Lower lobe of right lung (tissue), 2 donors: ENCODE results near the gene DLGAP4. TPM values are rescaled to one million over a fixed set of nuclear protein-coding genes. Genes with fewer than 3 reads are reported as not detected.
A peak's percentile ranks its signal among the peaks of the same experiment; 100 is the strongest.

ENCODE experiments used
- ATAC-seq, 2 donors: fragments of 200-7000 bp; cut with Tn5 transposase; one replicate each; pipeline ENCODE4 v1.9.1; 2020 to 2022; ENCODE audit warnings: mild to moderate bottlenecking in 2 of 2, moderate library complexity in 2 of 2
- DNase-seq: peaks from one replicate; pipeline ENCODE4 v3.0.0-alpha.2; 2020
- H3K27ac ChIP-seq: fragments of 200-600 bp; one replicate; pipeline ENCODE4 v1.8.0; 2022
- H3K27me3 ChIP-seq: fragments of 200-600 bp; one replicate; pipeline ENCODE4 v1.8.0; 2022; ENCODE audit warnings: low read depth
- H3K36me3 ChIP-seq: fragments of 200-600 bp; one replicate; pipeline ENCODE4 v1.8.0; 2022; ENCODE audit warnings: mild to moderate bottlenecking
- H3K4me1 ChIP-seq: fragments of 200-600 bp; one replicate; pipeline ENCODE4 v1.8.0; 2022
- H3K4me3 ChIP-seq: fragments of 200-600 bp; one replicate; pipeline ENCODE4 v1.8.0; 2022; ENCODE audit warnings: mild to moderate bottlenecking
- H3K9me3 ChIP-seq: fragments of 200-600 bp; one replicate; pipeline ENCODE4 v1.8.0; 2022
- CTCF ChIP-seq: fragments of 200-600 bp; IDR thresholded peaks from one replicate; pipeline ENCODE4 v1.8.0; 2022; ENCODE audit warnings: antibody characterized with exemption, mild to moderate bottlenecking
- intact Hi-C: fragments of 100-400 bp; cut with DNase I; formaldehyde crosslinking; loops from one replicate; pipeline ENCODE4 v1.11.0; 2022
- total RNA-seq: library from RNA; stranded (reverse); fragmentation: NEBNext Ultra II Directional; extraction: Animal tissue kit (Norgen Biotek cat#: 25700); gene quantifications from one replicate; pipeline ENCODE4 v1.2.1, GENCODE V29; 2021
- donor health status: DM: no; HTN: yes; CAD: no; lungs with severe emphysema.

Gene DLGAP4
- total RNA-seq, 1 donor from 2014 or later = 59.3 TPM

DNA sequence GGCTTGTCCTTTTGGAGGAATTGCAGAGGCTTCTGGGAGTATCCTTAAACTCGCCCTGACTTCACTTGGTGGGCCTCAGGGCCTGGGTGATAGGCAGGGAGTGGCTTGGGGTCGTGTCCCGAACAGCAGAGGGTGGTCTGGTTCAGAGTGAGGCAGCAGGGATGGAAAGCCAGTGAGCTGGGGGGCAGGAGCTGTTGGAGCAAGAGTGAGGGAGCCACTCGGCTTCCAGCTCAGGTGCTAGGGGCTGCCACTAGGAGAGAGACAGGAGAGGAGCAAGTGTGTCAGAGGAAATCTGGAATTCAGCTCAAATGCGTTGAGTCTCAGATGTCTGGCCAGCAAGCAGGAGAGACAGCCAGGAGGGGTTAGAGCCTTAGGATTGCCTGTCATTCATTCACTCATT lies 85.8 kb downstream of the DLGAP4 start:
- no peak for TF ChIP-seq CTCF
- no peak for ATAC-seq
- no peaks in the 10 kb centered on the region for H3K36me3 ChIP-seq
- intact Hi-C loops = no loop called here
- H3K4me3 ChIP-seq = no peak overlapping the region
- H3K27me3 ChIP-seq = peaks cover 12% of the 10 kb centered on the region
- H3K4me1 ChIP-seq = no peaks in the 10 kb centered on the region
- no peak overlapping the region for H3K27ac ChIP-seq
- no peaks in the 10 kb centered on the region for H3K9me3 ChIP-seq
- DNase-seq = no peak

DNA sequence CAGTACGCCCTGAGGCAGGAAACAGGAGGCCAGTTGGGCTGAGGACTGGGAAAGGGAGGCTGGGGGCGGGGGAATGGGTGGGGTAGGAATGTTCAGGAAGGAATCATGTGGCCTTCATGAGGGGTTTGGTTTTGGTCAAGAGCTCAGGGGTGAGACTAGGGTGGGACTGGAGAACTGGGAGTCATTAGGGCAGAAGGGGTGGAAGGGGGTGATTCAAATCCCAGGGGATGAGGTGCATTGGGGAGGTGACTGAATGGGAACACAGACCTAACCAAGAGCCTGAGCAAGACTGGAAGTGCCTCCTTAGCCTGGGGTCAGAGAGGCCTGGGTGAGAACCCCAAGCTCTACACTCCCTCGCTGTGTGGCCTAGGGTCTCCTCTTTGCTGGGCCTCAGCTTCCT lies 86.8 kb downstream of the DLGAP4 start:
- TF ChIP-seq CTCF = no peak
- H3K4me3 ChIP-seq = no peak overlapping the region
- H3K4me1 ChIP-seq = no peaks in the 10 kb centered on the region
- H3K27ac ChIP-seq = no peak overlapping the region
- peaks cover 12% of the 10 kb centered on the region for H3K27me3 ChIP-seq
- intact Hi-C loops = no loop called here
- ATAC-seq (no peak), DNase-seq (no peak)
- no peaks in the 10 kb centered on the region for H3K9me3 ChIP-seq
- H3K36me3 ChIP-seq = no peaks in the 10 kb centered on the region

- H3K4me3 ChIP-seq = no peak overlapping the region
- peak; percentile 13 for DNase-seq
- no peaks in the 10 kb centered on the region for H3K36me3 ChIP-seq
- no peak overlapping the region for H3K27ac ChIP-seq
- no peak for TF ChIP-seq CTCF
- peak in 1 of 2 donors; percentile 18 for ATAC-seq
- no peaks in the 10 kb centered on the region for H3K4me1 ChIP-seq
- intact Hi-C loops = no loop called here
- no peaks in the 10 kb centered on the region for H3K9me3 ChIP-seq
- H3K27me3 ChIP-seq = peaks cover 12% of the 10 kb centered on the region
Observed at GRCh38 chr20:36394340-36394965, 88.3 kb downstream of the DLGAP4 start.

DNA sequence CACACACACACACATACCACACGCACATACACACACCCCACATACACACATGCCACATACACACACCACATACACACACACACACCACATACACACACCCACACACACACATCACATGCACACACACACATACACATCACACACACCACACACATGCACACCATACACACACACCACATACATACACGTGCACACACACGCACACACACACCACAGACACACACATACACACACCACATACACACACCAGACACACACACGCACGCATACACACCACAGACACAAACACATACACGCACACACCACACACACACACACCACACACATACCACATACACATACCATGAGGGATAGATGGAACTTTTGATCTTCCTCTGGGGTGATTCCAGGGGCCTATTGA lies 90.2 kb downstream of the DLGAP4 start:
- no peak for ATAC-seq
- Histone ChIP-seq H3K4me3 (no peak overlapping the region), H3K36me3 (no peaks in the 10 kb centered on the region), H3K9me3 (no peaks in the 10 kb centered on the region), H3K27ac (no peak overlapping the region), H3K4me1 (no peaks in the 10 kb centered on the region), H3K27me3 (peaks cover 13% of the 10 kb centered on the region)
- no peak for DNase-seq
- intact Hi-C loops = no loop called here
- TF ChIP-seq CTCF = no peak

DNA sequence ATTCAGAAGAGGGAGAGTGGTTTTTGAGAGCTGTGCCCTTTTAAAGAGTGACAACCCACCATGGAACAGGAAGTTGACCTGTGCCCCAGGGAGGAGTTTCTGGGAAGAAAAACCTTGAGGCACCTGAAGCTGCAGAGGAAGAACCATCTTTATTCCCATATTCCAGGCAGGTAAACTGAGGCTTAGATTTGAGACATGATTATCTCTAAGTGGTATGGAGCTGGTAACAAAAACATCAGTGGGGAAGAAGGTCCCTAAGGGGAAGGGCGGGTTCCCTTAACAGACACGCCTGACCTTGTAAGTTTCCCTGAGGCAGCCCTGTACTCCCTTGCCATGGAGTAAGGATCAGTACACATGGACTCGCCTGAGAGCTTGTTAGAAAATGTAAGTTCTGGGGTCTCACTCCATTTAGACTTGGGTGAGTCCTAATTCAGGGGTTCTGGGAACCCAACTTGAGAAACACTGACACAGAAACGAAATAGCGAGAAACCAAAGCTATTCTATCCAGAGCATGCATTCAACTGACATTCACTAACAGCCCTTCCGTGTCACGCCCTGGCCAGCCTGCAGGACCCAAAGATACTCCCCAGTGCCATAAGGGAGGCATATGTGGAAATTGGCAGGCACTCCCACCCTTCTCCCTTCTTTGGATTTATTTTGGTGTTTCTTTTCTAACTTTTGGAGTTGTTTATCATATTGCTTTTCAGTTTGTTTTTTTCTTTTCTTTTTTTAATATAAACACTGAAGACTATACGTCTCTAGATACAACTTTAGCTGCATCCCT lies 90.9 kb downstream of the DLGAP4 start:
- no peak for ATAC-seq
- intact Hi-C loops = no loop called here
- peaks cover 7% of the 10 kb centered on the region for H3K27me3 ChIP-seq
- no peak for DNase-seq
- no peaks in the 10 kb centered on the region for H3K36me3 ChIP-seq
- H3K4me3 ChIP-seq = no peak overlapping the region
- no peaks in the 10 kb centered on the region for H3K4me1 ChIP-seq
- H3K9me3 ChIP-seq = no peaks in the 10 kb centered on the region
- TF ChIP-seq CTCF = no peak
- no peak overlapping the region for H3K27ac ChIP-seq
